HEK293 (cell line): ENCODE results near the gene NLRP6.

Experiments
- BCL11B ChIP-seq: fragments of 450-650 bp; formaldehyde crosslinking; IDR thresholded peaks from 2 replicates; pipeline ENCODE4 v1.5.1; 2016; ENCODE audit warnings: low read depth, missing biosample characterization, missing genetic modification characterization
- ELK4 ChIP-seq: IDR thresholded peaks from 2 replicates; pipeline ENCODE4 v1.6.1; 2011; ENCODE audit warnings: mild to moderate bottlenecking, low read depth, low read length, borderline replicate concordance
- KLF17 ChIP-seq: fragments of 450-650 bp; formaldehyde crosslinking; IDR thresholded peaks from 2 replicates; pipeline ENCODE4 v1.5.1; 2016; ENCODE audit warnings: missing biosample characterization, missing genetic modification characterization
- ZNF558 ChIP-seq: fragments of 450-650 bp; formaldehyde crosslinking; IDR thresholded peaks from 2 replicates; pipeline ENCODE4 v1.5.1; 2016; ENCODE audit warnings: missing biosample characterization, missing genetic modification characterization
- TF ChIP-seq, protein P1 (sequence below): fragments of 450-650 bp; formaldehyde crosslinking; IDR thresholded peaks from 2 replicates; pipeline ENCODE4 v1.5.1; 2016; ENCODE audit warnings: missing biosample characterization, missing genetic modification characterization

- TF ChIP-seq KLF17 (tag by site-specific recombination) (no peak), ZNF558 (tag by site-specific recombination) (no peak), ELK4 (no peak), BCL11B (tag by site-specific recombination) (no peak)
- TF ChIP-seq, protein P1, sequence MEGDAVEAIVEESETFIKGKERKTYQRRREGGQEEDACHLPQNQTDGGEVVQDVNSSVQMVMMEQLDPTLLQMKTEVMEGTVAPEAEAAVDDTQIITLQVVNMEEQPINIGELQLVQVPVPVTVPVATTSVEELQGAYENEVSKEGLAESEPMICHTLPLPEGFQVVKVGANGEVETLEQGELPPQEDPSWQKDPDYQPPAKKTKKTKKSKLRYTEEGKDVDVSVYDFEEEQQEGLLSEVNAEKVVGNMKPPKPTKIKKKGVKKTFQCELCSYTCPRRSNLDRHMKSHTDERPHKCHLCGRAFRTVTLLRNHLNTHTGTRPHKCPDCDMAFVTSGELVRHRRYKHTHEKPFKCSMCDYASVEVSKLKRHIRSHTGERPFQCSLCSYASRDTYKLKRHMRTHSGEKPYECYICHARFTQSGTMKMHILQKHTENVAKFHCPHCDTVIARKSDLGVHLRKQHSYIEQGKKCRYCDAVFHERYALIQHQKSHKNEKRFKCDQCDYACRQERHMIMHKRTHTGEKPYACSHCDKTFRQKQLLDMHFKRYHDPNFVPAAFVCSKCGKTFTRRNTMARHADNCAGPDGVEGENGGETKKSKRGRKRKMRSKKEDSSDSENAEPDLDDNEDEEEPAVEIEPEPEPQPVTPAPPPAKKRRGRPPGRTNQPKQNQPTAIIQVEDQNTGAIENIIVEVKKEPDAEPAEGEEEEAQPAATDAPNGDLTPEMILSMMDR (tag by site-specific recombination) = no peak
Observed at GRCh38 chr11:326842-327580, 48.8 kb downstream of the NLRP6 start.
